Astrocyte (in vitro differentiated cells and primary cell): ENCODE results near the gene UTRN.

ENCODE experiments used
- CTCF ChIP-seq: IDR thresholded peaks from 2 replicates; pipeline ENCODE4 v1.5.1; 2011; ENCODE audit warnings: low read depth, mild to moderate bottlenecking, inconsistent platforms, low read length, moderate library complexity; ENCODE audit not compliant: insufficient read depth
- EZH2 ChIP-seq: IDR thresholded peaks from 2 replicates; pipeline ENCODE4 v1.6.1; 2012; ENCODE audit warnings: mild to moderate bottlenecking, low read length, inconsistent platforms; ENCODE audit not compliant: insufficient read depth

- TF ChIP-seq CTCF (no peak), EZH2 (no peak)
These were observed 30.3 kb downstream of the UTRN start for GRCh38 chr6:144315226-144315980.
